Left lung (tissue), 10 donors: ENCODE measurements around the gene SLC47A2. TPM values are rescaled to one million over a fixed set of nuclear protein-coding genes. Genes with fewer than 3 reads are reported as not detected.

ENCODE experiments used
- ATAC-seq: fragments of 200-7000 bp; cut with Tn5 transposase; one replicate; pipeline ENCODE4 v1.9.1; 2020; ENCODE audit warnings: moderate library complexity
- DNase-seq, 4 donors: peaks; one replicate each; pipeline ENCODE4 v3.0.0-alpha.2; 2013 to 2020
- H3K27ac ChIP-seq, 2 donors: fragments of 200-600 bp; sonication (generic) in 1 of 2; one replicate each; pipeline versions ENCODE4 v1.5.0 to v1.8.0; 2020 to 2021
- H3K27me3 ChIP-seq, 2 donors: fragments of 200-600 bp; sonication (generic) in 1 of 2; one replicate each; pipeline versions ENCODE4 v1.5.0 to v1.8.0; 2020 to 2021
- H3K36me3 ChIP-seq, 2 donors: fragments of 200-600 bp; sonication (generic) in 1 of 2; one replicate each; pipeline versions ENCODE4 v1.5.0 to v1.8.0; 2020 to 2021
- H3K4me1 ChIP-seq, 2 donors: fragments of 200-600 bp; one replicate each; pipeline ENCODE4 v1.8.0; 2021
- H3K4me3 ChIP-seq, 2 donors: fragments of 200-600 bp; sonication (generic) in 1 of 2; one replicate each; pipeline versions ENCODE4 v1.5.0 to v1.8.0; 2020 to 2021; ENCODE audit warnings: mild to moderate bottlenecking in 1 of 2
- H3K9me3 ChIP-seq, 2 donors: fragments of 200-600 bp; sonication (generic) in 1 of 2; one replicate each; pipeline versions ENCODE4 v1.5.0 to v1.8.0; 2020 to 2021
- intact Hi-C, 2 donors: fragments of 100-400 bp; cut with DNase I; formaldehyde crosslinking; loops; one replicate each; pipeline versions ENCODE4 v1.11.2 to v1.14.2; 2022
- polyA plus RNA-seq, 6 donors: library from polyadenylated mRNA; unstranded; fragments of 120-200 nt; gene quantifications; one replicate each; pipeline ENCODE4 v1.2.1, GENCODE V29; 2013; ENCODE audit not compliant: insufficient read length in 6 of 6
- total RNA-seq, 2 donors: library from RNA; stranded (reverse); fragmentation: NEBNext Ultra II Directional; extraction: Animal tissue kit (Norgen Biotek cat#: 25700); gene quantifications; one replicate each; pipeline ENCODE4 v1.2.1, GENCODE V29; 2021
- TF ChIP-seq, protein P1 (sequence below), 2 donors: fragments of 200-600 bp; sonication (generic) in 1 of 2; IDR thresholded peaks; one replicate each; pipeline versions ENCODE4 v1.5.0 to v1.8.0; 2021; ENCODE audit warnings: antibody characterized with exemption in 2 of 2
- donor health status: DM: no; HTN: yes; CAD: no.
- donor health status: DM: no; HTN: no; CAD: no.

Gene SLC47A2
- total and polyA plus RNA-seq, 8 donors: 0.20 to 0.60 (median 0.41) TPM; not detected in 2

DNA sequence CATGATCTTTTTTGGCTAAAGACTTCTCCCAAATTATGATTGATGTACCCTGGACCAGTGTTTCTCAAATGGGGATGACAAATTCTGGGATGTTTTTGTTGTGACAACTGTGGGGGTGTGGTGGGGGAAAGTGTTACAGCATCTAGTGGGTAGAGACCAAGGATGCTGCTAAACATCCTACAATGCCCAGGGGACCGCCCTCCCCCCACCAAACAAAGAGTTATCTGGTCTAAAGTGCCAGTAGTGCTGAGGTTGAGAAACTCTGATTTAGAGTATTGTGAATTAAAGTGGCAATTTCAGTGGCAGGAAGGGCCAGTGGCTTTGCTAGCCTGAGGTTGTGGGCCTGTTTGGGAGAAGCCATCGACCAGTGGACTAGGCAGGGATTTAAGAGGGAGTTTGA, 33.3 kb downstream of the SLC47A2 start:
- intact Hi-C loops: no loop called here

DNA sequence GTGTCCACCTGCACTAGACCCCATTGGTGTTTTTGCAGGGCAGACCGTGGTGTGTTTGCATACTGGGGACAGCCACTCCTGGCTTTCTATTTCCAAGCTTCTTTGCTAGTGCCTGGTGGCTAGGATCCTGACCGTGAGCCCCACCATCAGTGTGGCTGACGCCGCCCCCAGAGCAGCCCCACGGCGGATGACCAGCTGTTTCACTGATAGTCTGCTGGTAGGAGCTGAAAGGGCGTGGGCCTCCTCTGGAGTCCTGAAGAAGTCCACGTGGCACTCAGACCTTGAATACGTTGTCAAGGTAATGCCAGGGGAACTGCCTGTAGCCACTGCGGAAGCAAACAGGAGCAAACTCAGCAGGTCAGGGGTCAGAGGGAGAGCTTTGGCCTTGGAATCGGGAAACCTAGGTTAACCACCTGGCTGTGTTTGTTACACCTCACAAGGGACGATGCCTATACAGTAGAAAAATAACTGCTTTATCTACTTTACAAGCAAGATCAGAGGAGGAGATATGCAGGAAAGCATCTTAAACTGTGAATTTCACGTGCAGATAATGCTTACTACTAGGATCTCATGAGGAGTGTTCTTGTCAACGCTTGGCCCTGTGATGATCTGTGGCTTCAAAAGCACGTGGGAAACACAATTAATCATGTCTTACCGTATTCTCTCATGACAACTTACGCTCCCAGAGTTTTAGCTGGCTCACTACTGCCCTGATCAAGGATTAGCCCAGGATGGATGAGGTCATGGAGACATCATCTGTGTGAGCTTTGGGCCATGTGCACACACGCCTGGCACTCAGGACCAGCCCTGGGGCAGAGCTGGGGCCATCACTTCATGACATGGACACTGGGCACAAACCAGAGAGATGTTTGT, 37.6 kb downstream of the SLC47A2 start:
- Histone ChIP-seq H3K36me3 (peaks cover 0 to 41% of the 10 kb centered on the region in 2 donors), H3K27me3 (no peaks in the 10 kb centered on the region), H3K27ac (no peak overlapping the region), H3K4me3 (no peak overlapping the region), H3K4me1 (peaks cover 0 to 9% of the 10 kb centered on the region in 2 donors), H3K9me3 (no peaks in the 10 kb centered on the region)
- ATAC-seq (no peak), DNase-seq (no peak)
- TF ChIP-seq, protein P1, sequence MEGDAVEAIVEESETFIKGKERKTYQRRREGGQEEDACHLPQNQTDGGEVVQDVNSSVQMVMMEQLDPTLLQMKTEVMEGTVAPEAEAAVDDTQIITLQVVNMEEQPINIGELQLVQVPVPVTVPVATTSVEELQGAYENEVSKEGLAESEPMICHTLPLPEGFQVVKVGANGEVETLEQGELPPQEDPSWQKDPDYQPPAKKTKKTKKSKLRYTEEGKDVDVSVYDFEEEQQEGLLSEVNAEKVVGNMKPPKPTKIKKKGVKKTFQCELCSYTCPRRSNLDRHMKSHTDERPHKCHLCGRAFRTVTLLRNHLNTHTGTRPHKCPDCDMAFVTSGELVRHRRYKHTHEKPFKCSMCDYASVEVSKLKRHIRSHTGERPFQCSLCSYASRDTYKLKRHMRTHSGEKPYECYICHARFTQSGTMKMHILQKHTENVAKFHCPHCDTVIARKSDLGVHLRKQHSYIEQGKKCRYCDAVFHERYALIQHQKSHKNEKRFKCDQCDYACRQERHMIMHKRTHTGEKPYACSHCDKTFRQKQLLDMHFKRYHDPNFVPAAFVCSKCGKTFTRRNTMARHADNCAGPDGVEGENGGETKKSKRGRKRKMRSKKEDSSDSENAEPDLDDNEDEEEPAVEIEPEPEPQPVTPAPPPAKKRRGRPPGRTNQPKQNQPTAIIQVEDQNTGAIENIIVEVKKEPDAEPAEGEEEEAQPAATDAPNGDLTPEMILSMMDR (IDR thresholded peaks at IDR 0.05): no peak
- intact Hi-C loops: no loop called here

More for the DNA sequence above, 33.3 kb downstream of the SLC47A2 start:
- Histone ChIP-seq H3K9me3 (no peaks in the 10 kb centered on the region), H3K27me3 (no peaks in the 10 kb centered on the region), H3K4me3 (no peak overlapping the region), H3K4me1 (no peaks in the 10 kb centered on the region), H3K27ac (no peak overlapping the region), H3K36me3 (peaks cover 0 to 6% of the 10 kb centered on the region in 2 donors)
- ATAC-seq (no peak), DNase-seq (no peak)
- TF ChIP-seq, protein P1 (IDR thresholded peaks at IDR 0.05): no peak

DNA sequence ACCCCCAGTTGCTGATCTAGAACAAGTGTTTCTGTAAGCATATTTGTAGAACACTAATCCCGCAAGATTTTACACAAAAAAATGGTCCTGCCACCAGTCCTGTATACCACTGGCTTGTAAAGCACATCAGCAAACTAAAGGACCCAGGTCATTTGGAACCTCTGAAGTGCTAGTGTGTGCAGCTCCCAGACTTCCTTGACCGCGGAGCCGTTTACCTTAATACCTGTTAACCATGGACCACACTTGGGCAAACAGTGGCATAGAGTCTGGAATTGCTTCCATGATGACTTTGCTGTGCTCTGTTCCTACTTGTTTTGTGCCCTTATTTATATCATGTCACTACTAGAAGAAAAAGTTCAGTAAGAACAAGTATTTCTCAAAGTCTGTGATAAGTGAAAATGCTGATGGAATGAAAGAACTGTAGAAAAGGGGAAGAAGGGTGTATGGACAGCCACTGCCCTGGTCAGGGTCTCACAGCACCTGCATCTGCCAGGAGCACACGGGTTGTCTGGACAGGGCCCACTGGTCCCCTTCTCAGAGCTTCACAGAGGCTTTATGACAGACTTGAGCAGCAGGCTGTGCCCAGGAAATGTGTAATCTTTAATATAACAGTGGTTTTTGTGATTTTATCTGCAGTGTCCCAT, 38.5 kb downstream of the SLC47A2 start:
- Histone ChIP-seq H3K36me3 (peaks cover 0 to 47% of the 10 kb centered on the region in 2 donors), H3K27ac (no peak overlapping the region), H3K27me3 (no peaks in the 10 kb centered on the region), H3K9me3 (no peaks in the 10 kb centered on the region), H3K4me3 (no peak overlapping the region), H3K4me1 (peaks cover 0 to 10% of the 10 kb centered on the region in 2 donors)
- TF ChIP-seq, protein P1 (IDR thresholded peaks at IDR 0.05): no peak
- no peak for ATAC-seq
- intact Hi-C loops: no loop called here
- DNase-seq: no peak

DNA sequence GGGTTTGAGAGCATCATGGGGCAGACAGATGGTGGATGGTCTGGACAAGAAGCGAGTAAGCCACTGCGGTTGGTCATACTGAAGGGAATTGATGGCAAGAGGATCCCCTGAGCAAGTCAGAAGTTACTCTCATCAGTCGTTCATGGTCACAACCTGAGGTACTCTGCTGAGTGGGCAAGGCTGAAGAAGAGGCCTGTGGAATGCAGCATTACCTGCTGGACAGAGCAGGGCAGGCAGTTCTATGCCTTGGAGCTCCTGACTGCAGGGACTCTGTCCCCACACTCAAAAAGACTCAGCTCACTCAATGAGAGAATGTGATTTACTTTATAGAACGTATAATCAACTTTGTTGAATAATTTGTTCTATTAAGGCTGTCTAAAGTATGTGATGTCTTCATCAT, 39.5 kb downstream of the SLC47A2 start:
- TF ChIP-seq, protein P1 (IDR thresholded peaks at IDR 0.05): no peak
- intact Hi-C loops: no loop called here
- ATAC-seq (peak; percentile 72), DNase-seq (peak in 2 of 4 donors; percentile 47 to 55)
- no peak overlapping the region for H3K4me3 ChIP-seq
- peaks cover 0 to 53% of the 10 kb centered on the region in 2 donors for H3K36me3 ChIP-seq
- no peaks in the 10 kb centered on the region for H3K27me3 ChIP-seq
- H3K9me3 ChIP-seq: no peaks in the 10 kb centered on the region
- peaks cover 3 to 20% of the 10 kb centered on the region in 2 donors for H3K4me1 ChIP-seq
- H3K27ac ChIP-seq: no peak overlapping the region

DNA sequence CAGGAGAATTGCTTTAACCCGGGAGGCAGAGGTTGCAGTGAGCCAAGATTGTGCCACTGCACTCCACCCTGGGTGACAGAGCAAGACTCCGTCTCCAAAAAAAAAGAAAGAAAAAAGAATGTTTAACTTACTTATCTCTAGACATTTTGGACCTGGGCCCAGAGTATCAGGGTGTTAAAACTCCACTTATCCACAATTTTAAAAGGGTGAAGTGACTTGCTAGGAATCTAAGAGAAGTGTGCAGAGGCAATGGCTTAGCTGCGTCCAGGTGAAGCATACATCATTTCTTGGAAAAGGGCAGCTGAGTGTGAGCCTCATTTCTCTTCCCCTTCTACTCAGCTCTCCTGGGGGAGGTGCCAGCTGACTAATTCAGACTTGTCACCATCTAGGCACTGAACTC, 42.8 kb downstream of the SLC47A2 start:
- peak in 2 of 4 donors; percentile 52 to 64 for DNase-seq
- Histone ChIP-seq H3K27ac (peak overlapping the region; percentile 42 to 61), H3K4me1 (peaks cover 11 to 30% of the 10 kb centered on the region in 2 donors), H3K27me3 (no peaks in the 10 kb centered on the region), H3K9me3 (no peaks in the 10 kb centered on the region), H3K36me3 (peaks cover 0 to 77% of the 10 kb centered on the region in 2 donors), H3K4me3 (no peak overlapping the region)
- intact Hi-C loops: no loop called here
- TF ChIP-seq, protein P1 (IDR thresholded peaks at IDR 0.05): no peak
- peak; percentile 82 for ATAC-seq
